Natural killer cell (primary cell): ENCODE results near the gene AGBL4. TPM values are rescaled to one million over a fixed set of nuclear protein-coding genes. Genes with fewer than 3 reads are reported as not detected.
A peak's percentile ranks its signal among the peaks of the same experiment; 100 is the strongest.

Source experiments
- ATAC-seq, 3 donors: fragments of 150-1000 bp in 2 of 3; fragments of 200-7000 bp in 1 of 3; cut with Tn5 transposase; 1 replicate in 1 of 3; 2 replicates in 2 of 3; pipeline ENCODE4 v1.10.0; 2021; ENCODE audit warnings: mild to moderate bottlenecking in 2 of 3, moderate library complexity in 2 of 3
- DNase-seq, 2 donors: peaks; one replicate each; pipeline versions ENCODE4 v3.0.0 to v3.0.0-alpha.2; 2013 to 2021; ENCODE audit warnings: mixed read lengths in 1 of 2
- H3K27ac ChIP-seq: one replicate; pipeline ENCODE4 v1.5.1; 2013; ENCODE audit warnings: mild to moderate bottlenecking, low read length
- H3K27me3 ChIP-seq: one replicate; pipeline ENCODE4 v1.6.1; 2013; ENCODE audit warnings: low read length; ENCODE audit not compliant: control insufficient read depth, insufficient read depth
- H3K36me3 ChIP-seq: one replicate; pipeline ENCODE4 v1.6.1; 2013; ENCODE audit warnings: low read length; ENCODE audit not compliant: control insufficient read depth, insufficient read depth
- H3K4me1 ChIP-seq: one replicate; pipeline ENCODE4 v1.6.1; 2013; ENCODE audit warnings: low read length; ENCODE audit not compliant: control insufficient read depth, insufficient read depth
- H3K4me3 ChIP-seq: one replicate; pipeline ENCODE4 v1.5.1; 2013; ENCODE audit warnings: low read length
- H3K9me3 ChIP-seq: one replicate; pipeline ENCODE4 v1.6.1; 2013; ENCODE audit warnings: low read length; ENCODE audit not compliant: control insufficient read depth, insufficient read depth
- H3K27ac Mint-ChIP-seq, 2 donors: one replicate each; pipeline ENCODE4 v1.8.0; 2022; ENCODE audit warnings: mild to moderate bottlenecking in 2 of 2, mixed read lengths in 2 of 2, moderate library complexity in 1 of 2
- H3K27me3 Mint-ChIP-seq, 2 donors: one replicate each; pipeline ENCODE4 v1.8.0; 2022; ENCODE audit warnings: low read depth in 2 of 2, mixed read lengths in 2 of 2
- H3K36me3 Mint-ChIP-seq: one replicate; pipeline ENCODE4 v1.8.0; 2022; ENCODE audit warnings: mixed read lengths
- H3K4me1 Mint-ChIP-seq, 2 donors: one replicate each; pipeline ENCODE4 v1.8.0; 2022; ENCODE audit warnings: mixed read lengths in 2 of 2
- H3K4me3 Mint-ChIP-seq: one replicate; pipeline ENCODE4 v1.8.0; 2022; ENCODE audit warnings: mild to moderate bottlenecking, moderate library complexity, mixed read lengths
- H3K9me3 Mint-ChIP-seq, 2 donors: one replicate each; pipeline ENCODE4 v1.8.0; 2022; ENCODE audit warnings: mixed read lengths in 2 of 2
- WGBS: methylation state at CpG from one replicate; pipeline ENCODE4 v1.1.7; 2013; ENCODE audit warnings: missing lambda C conversion rate; ENCODE audit not compliant: insufficient coverage; 5-methylcytosine and 5-hydroxymethylcytosine counted together
- intact Hi-C: fragments of 100-400 bp; cut with micrococcal nuclease; formaldehyde crosslinking; loops from one replicate; pipeline ENCODE4 v1.14.2; 2022
- total RNA-seq, 4 donors: library from RNA; stranded (reverse); fragments of 120-200 nt in 1 of 4; gene quantifications; one replicate each; pipeline versions ENCODE4 v1.2.3 to v1.2.4, GENCODE V29; 2013 to 2022
- TF ChIP-seq, protein P1 (sequence below): fragments of 200-600 bp; IDR thresholded peaks from one replicate; pipeline ENCODE4 v1.8.0; 2022; ENCODE audit warnings: antibody characterized with exemption

Gene AGBL4
- total RNA-seq, 3 donors from 2014 or later (not counting 1 experiment from before 2014, with no cell fraction given) = not detected

DNA sequence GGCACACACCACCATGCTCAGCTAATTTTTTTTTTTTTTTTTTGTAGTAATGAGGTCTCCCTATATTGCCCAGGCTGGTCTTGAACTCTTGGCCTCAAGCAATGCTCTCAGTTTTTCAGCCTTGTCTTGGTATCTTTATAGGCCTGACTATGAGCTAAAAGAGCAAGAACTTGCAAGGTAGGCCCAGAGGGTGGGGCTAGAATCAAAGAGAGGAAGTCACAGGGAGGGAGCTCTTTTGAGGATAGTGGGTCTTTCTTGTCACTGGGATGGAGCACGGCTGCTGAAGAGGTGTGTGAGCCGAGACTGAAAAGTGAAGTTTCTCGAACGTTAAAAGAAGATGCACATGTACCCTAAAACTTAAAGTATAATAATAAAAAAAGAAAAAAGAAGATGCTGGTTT lies 987.1 kb downstream of the AGBL4 start:
- H3K27me3 Mint-ChIP-seq = no peaks in the 10 kb centered on the region
- TF ChIP-seq, protein P1, sequence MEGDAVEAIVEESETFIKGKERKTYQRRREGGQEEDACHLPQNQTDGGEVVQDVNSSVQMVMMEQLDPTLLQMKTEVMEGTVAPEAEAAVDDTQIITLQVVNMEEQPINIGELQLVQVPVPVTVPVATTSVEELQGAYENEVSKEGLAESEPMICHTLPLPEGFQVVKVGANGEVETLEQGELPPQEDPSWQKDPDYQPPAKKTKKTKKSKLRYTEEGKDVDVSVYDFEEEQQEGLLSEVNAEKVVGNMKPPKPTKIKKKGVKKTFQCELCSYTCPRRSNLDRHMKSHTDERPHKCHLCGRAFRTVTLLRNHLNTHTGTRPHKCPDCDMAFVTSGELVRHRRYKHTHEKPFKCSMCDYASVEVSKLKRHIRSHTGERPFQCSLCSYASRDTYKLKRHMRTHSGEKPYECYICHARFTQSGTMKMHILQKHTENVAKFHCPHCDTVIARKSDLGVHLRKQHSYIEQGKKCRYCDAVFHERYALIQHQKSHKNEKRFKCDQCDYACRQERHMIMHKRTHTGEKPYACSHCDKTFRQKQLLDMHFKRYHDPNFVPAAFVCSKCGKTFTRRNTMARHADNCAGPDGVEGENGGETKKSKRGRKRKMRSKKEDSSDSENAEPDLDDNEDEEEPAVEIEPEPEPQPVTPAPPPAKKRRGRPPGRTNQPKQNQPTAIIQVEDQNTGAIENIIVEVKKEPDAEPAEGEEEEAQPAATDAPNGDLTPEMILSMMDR = no peak
- H3K9me3 Mint-ChIP-seq = peaks cover 3 to 4% of the 10 kb centered on the region in 2 donors
- Histone ChIP-seq H3K27me3 (no peaks in the 10 kb centered on the region), H3K27ac (no peak overlapping the region), H3K4me3 (no peak overlapping the region), H3K4me1 (no peaks in the 10 kb centered on the region), H3K36me3 (no peaks in the 10 kb centered on the region), H3K9me3 (no peaks in the 10 kb centered on the region)
- no peaks in the 10 kb centered on the region for H3K4me1 Mint-ChIP-seq
- DNase-seq (peak in 1 of 2 donors; percentile 4), ATAC-seq (no peak)
- WGBS = 60% methylated on average over 1 of the region's 4 CpGs
- no peak overlapping the region for H3K4me3 Mint-ChIP-seq
- H3K36me3 Mint-ChIP-seq = no peaks in the 10 kb centered on the region
- intact Hi-C loops = no loop called here
- H3K27ac Mint-ChIP-seq = no peak overlapping the region

DNA sequence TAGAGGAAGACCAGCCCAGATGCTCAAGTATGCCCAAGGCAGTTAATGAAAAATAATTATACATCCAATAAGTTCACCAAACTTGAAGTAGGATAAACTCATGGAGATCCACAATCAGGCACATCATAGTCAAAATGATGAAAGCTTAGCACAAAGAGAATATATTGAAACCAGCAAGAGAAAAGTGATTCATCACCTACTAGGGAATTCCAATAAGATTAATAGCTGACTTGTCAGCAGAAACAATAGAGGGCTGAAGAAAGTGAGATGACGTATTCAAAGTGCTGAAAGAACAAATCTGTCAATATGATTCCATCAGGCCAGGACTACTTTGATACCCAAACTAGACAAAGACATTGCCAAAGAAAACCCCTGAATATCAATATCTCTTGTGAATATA lies 995.4 kb downstream of the AGBL4 start:
- Histone ChIP-seq H3K27ac (no peak overlapping the region), H3K4me1 (no peaks in the 10 kb centered on the region), H3K27me3 (no peaks in the 10 kb centered on the region), H3K4me3 (no peak overlapping the region), H3K9me3 (no peaks in the 10 kb centered on the region), H3K36me3 (no peaks in the 10 kb centered on the region)
- Mint-ChIP-seq H3K27ac (no peak overlapping the region), H3K9me3 (peaks cover 0 to 5% of the 10 kb centered on the region in 2 donors), H3K4me1 (no peaks in the 10 kb centered on the region), H3K27me3 (no peaks in the 10 kb centered on the region), H3K36me3 (no peaks in the 10 kb centered on the region), H3K4me3 (no peak overlapping the region)
- no peak for DNase-seq
- 89% methylated on average over 1 of the region's 1 CpG for WGBS
- no peak for ATAC-seq
- TF ChIP-seq, protein P1 = no peak
- intact Hi-C loops = no loop called here

GRCh38 chr1:49026230-49026811 lies 997.4 kb downstream of the AGBL4 start:
- WGBS = no CpG with 5 or more reads among the region's 1 CpG
- Mint-ChIP-seq H3K27me3 (no peaks in the 10 kb centered on the region), H3K36me3 (no peaks in the 10 kb centered on the region), H3K4me3 (no peak overlapping the region), H3K4me1 (no peaks in the 10 kb centered on the region), H3K9me3 (peaks cover 0 to 3% of the 10 kb centered on the region in 2 donors), H3K27ac (no peak overlapping the region)
- intact Hi-C loops = no loop called here
- Histone ChIP-seq H3K36me3 (no peaks in the 10 kb centered on the region), H3K4me1 (no peaks in the 10 kb centered on the region), H3K27me3 (no peaks in the 10 kb centered on the region), H3K9me3 (no peaks in the 10 kb centered on the region), H3K4me3 (no peak overlapping the region), H3K27ac (no peak overlapping the region)
- no peak for DNase-seq
- TF ChIP-seq, protein P1 = no peak
- ATAC-seq = no peak
